SU-DHL-6 (cell line): ENCODE results near the gene DSCAML1.

Experiments used
- H2AFZ ChIP-seq: fragments of 200-600 bp; sonication (generic); 2 replicates; pipeline ENCODE4 v1.6.1; 2014; ENCODE audit warnings: low read depth, mild to moderate bottlenecking, moderate library complexity, mixed read lengths, antibody characterized with exemption, low read length; ENCODE audit not compliant: severe bottlenecking
- H3F3A ChIP-seq: fragments of 200-600 bp; shearing (Covaris generic); 2 replicates; pipeline ENCODE4 v1.6.0; 2016; ENCODE audit warnings: antibody characterized with exemption, mild to moderate bottlenecking; ENCODE audit not compliant: insufficient read depth
- H3K27ac ChIP-seq: fragments of 200-600 bp; sonication (generic); 2 replicates; pipeline ENCODE4 v1.5.1; 2016; ENCODE audit warnings: low read depth, mild to moderate bottlenecking, low read length, moderate library complexity, mixed read lengths
- H3K27me3 ChIP-seq: fragments of 200-600 bp; sonication (generic), shearing (Covaris generic); 2 replicates; pipeline ENCODE4 v1.6.0; 2014; ENCODE audit warnings: mild to moderate bottlenecking, low read length
- H3K36me3 ChIP-seq: fragments of 200-600 bp; sonication (generic); 2 replicates; pipeline ENCODE4 v1.6.1; 2014; ENCODE audit warnings: mild to moderate bottlenecking, low read length, mixed read lengths
- H3K4me2 ChIP-seq: fragments of 300-600, 200-600 bp; shearing (Covaris generic), sonication (generic); 2 replicates; pipeline ENCODE4 v1.6.0; 2014; ENCODE audit warnings: low read length, low read depth, mild to moderate bottlenecking; ENCODE audit not compliant: poor library complexity, severe bottlenecking
- H3K4me3 ChIP-seq: fragments of 200-600 bp; sonication (generic); 2 replicates; pipeline ENCODE4 v1.5.1; 2014; ENCODE audit warnings: antibody characterized with exemption, low read length, mild to moderate bottlenecking, mixed read lengths; ENCODE audit not compliant: insufficient read depth, poor library complexity, severe bottlenecking
- H3K79me2 ChIP-seq: fragments of 200-600 bp; sonication (generic); 2 replicates; pipeline ENCODE4 v1.6.1; 2014; ENCODE audit warnings: mild to moderate bottlenecking, low read length, moderate library complexity; ENCODE audit not compliant: insufficient read depth
- H3K9ac ChIP-seq: fragments of 200-600 bp; sonication (generic); 2 replicates; pipeline ENCODE4 v1.7.0; 2014; ENCODE audit warnings: mild to moderate bottlenecking, low read length
- H3K9me2 ChIP-seq: fragments of 200-600 bp; sonication (generic); replicated peaks from 2 replicates; pipeline ENCODE4 v1.6.1; 2014; ENCODE audit warnings: low read length; ENCODE audit not compliant: insufficient read depth
- H3K9me3 ChIP-seq: fragments of 200-600 bp; sonication (generic); 2 replicates; pipeline ENCODE4 v1.6.1; 2014; ENCODE audit warnings: low read length, mixed read lengths; ENCODE audit not compliant: insufficient read depth
- H4K20me1 ChIP-seq: fragments of 200-600 bp; sonication (generic); 2 replicates; pipeline ENCODE4 v1.6.1; 2014; ENCODE audit warnings: low read depth, mild to moderate bottlenecking, antibody characterized with exemption, low read length, moderate library complexity, mixed read lengths
- CTCF ChIP-seq: fragments of 200-600 bp; sonication (generic); IDR thresholded peaks from one replicate; pipeline ENCODE4 v1.5.1; 2017; ENCODE audit warnings: antibody characterized with exemption, mild to moderate bottlenecking, low read length, moderate library complexity; ENCODE audit not compliant: insufficient read depth, poor library complexity, severe bottlenecking
- EZH2phosphoT487 ChIP-seq: fragments of 200-600 bp; sonication (generic), shearing (Covaris generic); conservative IDR thresholded peaks from 2 replicates; pipeline ENCODE4 v1.6.1; 2018; ENCODE audit warnings: mild to moderate bottlenecking, antibody characterized with exemption, low read length, moderate library complexity, mixed read lengths

DSCAML1 gene

GRCh38 chr11:117691516-117691915 is 105.5 kb downstream of the DSCAML1 start:
- Histone ChIP-seq H3K9me3 (no peaks in the 10 kb centered on the region), H3K4me2 (no peak overlapping the region), H3K4me3 (no peak overlapping the region), H3K79me2 (no peaks in the 10 kb centered on the region), H3K27ac (no peak overlapping the region), H3K36me3 (no peaks in the 10 kb centered on the region), H3K9me2 (no peaks in the 10 kb centered on the region), H4K20me1 (no peaks in the 10 kb centered on the region), H3K27me3 (no peaks in the 10 kb centered on the region), H3K9ac (no peak overlapping the region), H3F3A (no peaks in the 10 kb centered on the region), H2AFZ (no peak overlapping the region)
- TF ChIP-seq CTCF (no peak), EZH2phosphoT487 (no peak)

DNA sequence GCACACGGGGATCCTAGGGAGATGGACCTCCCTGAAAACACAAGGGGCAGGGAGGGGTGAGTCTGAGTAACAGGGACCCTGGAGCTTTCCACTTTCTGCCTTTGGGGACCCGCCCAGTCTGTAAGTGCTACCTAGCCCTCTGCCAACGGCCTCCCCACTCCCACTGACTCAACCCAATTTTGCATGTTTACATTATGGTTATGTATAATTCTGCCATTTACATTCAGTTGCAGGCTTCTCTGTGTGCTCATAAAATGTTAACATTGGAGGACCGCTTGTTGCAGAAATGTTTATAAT is 105.8 kb downstream of the DSCAML1 start:
- no peak overlapping the region for H3K27ac ChIP-seq
- H3K9me2 ChIP-seq = no peaks in the 10 kb centered on the region
- H3K79me2 ChIP-seq = no peaks in the 10 kb centered on the region
- no peak overlapping the region for H2AFZ ChIP-seq
- H4K20me1 ChIP-seq = no peaks in the 10 kb centered on the region
- H3K27me3 ChIP-seq = no peaks in the 10 kb centered on the region
- no peak overlapping the region for H3K4me2 ChIP-seq
- H3F3A ChIP-seq = no peaks in the 10 kb centered on the region
- no peaks in the 10 kb centered on the region for H3K9me3 ChIP-seq
- no peaks in the 10 kb centered on the region for H3K36me3 ChIP-seq
- H3K9ac ChIP-seq = no peak overlapping the region
- no peak for TF ChIP-seq CTCF
- no peak for TF ChIP-seq EZH2phosphoT487
- no peak overlapping the region for H3K4me3 ChIP-seq

GRCh38 chr11:117690484-117691217 is 106.4 kb downstream of the DSCAML1 start:
- H3K27me3 ChIP-seq = no peaks in the 10 kb centered on the region
- no peaks in the 10 kb centered on the region for H3K9me3 ChIP-seq
- no peak overlapping the region for H3K4me3 ChIP-seq
- H2AFZ ChIP-seq = no peak overlapping the region
- H3K36me3 ChIP-seq = no peaks in the 10 kb centered on the region
- no peak overlapping the region for H3K9ac ChIP-seq
- H3K79me2 ChIP-seq = no peaks in the 10 kb centered on the region
- no peak overlapping the region for H3K4me2 ChIP-seq
- TF ChIP-seq CTCF (no peak), EZH2phosphoT487 (no peak)
- no peaks in the 10 kb centered on the region for H3F3A ChIP-seq
- H4K20me1 ChIP-seq = no peaks in the 10 kb centered on the region
- no peak overlapping the region for H3K27ac ChIP-seq
- H3K9me2 ChIP-seq = no peaks in the 10 kb centered on the region
